ENCODE results near the gene DCLK3. TPM values are rescaled to one million over a fixed set of nuclear protein-coding genes. Genes with fewer than 3 reads are reported as not detected.

The DCLK3 gene
- total RNA-seq, 1 experiment from 2014 or later = 0.06 TPM

DNA sequence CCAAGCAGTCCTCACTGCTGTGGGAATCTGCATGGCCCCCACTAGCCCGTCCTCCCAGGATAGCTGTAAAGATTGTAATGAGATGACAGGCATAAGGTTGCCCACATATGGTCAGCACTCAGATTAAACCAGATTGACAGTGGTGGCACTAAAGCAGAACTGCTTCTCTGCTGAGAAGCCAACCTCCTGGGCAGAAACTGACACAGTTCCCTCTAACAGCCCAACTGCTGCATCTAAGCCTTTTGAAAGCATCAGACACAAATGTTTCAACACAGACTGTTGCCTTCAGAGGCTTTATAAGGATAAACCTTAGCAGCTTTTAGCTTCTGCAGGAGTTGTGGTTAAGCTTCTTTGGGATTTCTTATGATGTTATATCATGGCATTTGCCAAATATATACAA, 13.0 kb downstream of the DCLK3 start:
- TF ChIP-seq EZH2 (IDR thresholded peaks at IDR 0.05; ENCODE audit: borderline replicate concordance, low read depth, low read length, poor library complexity, severe bottlenecking) = no peak
- TF ChIP-seq, protein P1, sequence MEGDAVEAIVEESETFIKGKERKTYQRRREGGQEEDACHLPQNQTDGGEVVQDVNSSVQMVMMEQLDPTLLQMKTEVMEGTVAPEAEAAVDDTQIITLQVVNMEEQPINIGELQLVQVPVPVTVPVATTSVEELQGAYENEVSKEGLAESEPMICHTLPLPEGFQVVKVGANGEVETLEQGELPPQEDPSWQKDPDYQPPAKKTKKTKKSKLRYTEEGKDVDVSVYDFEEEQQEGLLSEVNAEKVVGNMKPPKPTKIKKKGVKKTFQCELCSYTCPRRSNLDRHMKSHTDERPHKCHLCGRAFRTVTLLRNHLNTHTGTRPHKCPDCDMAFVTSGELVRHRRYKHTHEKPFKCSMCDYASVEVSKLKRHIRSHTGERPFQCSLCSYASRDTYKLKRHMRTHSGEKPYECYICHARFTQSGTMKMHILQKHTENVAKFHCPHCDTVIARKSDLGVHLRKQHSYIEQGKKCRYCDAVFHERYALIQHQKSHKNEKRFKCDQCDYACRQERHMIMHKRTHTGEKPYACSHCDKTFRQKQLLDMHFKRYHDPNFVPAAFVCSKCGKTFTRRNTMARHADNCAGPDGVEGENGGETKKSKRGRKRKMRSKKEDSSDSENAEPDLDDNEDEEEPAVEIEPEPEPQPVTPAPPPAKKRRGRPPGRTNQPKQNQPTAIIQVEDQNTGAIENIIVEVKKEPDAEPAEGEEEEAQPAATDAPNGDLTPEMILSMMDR (conservative IDR thresholded peaks at IDR 0.05; ENCODE audit: low read depth, low read length) = no peak
- POLR2A ChIA-PET (ENCODE audit: low non-redundant PET) = no interaction called here
- CTCF ChIA-PET = no interaction called here
- no peaks in the 10 kb centered on the region for H3K4me1 ChIP-seq (ENCODE audit: insufficient read depth, low read length, poor library complexity, severe bottlenecking)
- DNase-seq (ENCODE audit: low spot score) = no peak
- intact Hi-C loops (cut with micrococcal nuclease; ENCODE audit: unreplicated experiment) = no loop called here
- H3K9me3 ChIP-seq (ENCODE audit: low read depth, low read length, poor library complexity, severe bottlenecking) = no peaks in the 10 kb centered on the region
- no peak overlapping the region for H3K27ac ChIP-seq (ENCODE audit: low read depth, low read length, poor library complexity, severe bottlenecking)
- H3K4me3 ChIP-seq (ENCODE audit: low read depth, low read length, poor library complexity, severe bottlenecking) = no peak overlapping the region
- H3K36me3 ChIP-seq (ENCODE audit: insufficient read depth, low read length, poor library complexity, severe bottlenecking) = no peaks in the 10 kb centered on the region
- H3K27me3 ChIP-seq (replicated peaks; ENCODE audit: insufficient read depth, low read depth, low read length, poor library complexity) = peaks cover 13% of the 10 kb centered on the region
- no TSS peak for BruUV-seq (replicated peaks)

DNA sequence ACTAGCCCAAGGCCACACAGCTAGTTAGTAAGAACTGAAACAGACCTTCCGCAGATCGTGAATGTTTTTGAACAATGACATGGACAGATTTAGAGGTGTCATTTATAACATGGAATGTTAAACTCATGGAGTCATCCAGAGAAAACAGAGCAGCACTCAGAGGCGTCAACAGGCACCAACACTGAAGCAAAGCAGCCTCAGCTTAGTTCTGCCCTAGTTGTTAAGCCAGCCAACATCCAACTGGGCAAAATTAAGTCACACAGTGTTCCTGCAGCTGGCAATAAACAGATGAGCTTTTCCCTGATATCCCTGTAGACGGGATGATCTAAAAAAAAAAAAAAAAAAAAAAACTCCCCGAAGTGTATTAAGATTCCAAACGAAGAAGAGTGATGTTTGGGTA, 13.6 kb downstream of the DCLK3 start:
- Histone ChIP-seq H3K27me3 (replicated peaks; ENCODE audit: insufficient read depth, low read depth, low read length, poor library complexity) (peaks cover 8% of the 10 kb centered on the region), H3K27ac (ENCODE audit: low read depth, low read length, poor library complexity, severe bottlenecking) (no peak overlapping the region), H3K36me3 (ENCODE audit: insufficient read depth, low read length, poor library complexity, severe bottlenecking) (no peaks in the 10 kb centered on the region), H3K4me1 (ENCODE audit: insufficient read depth, low read length, poor library complexity, severe bottlenecking) (no peaks in the 10 kb centered on the region), H3K4me3 (ENCODE audit: low read depth, low read length, poor library complexity, severe bottlenecking) (no peak overlapping the region), H3K9me3 (ENCODE audit: low read depth, low read length, poor library complexity, severe bottlenecking) (no peaks in the 10 kb centered on the region)
- TF ChIP-seq, protein P1 (conservative IDR thresholded peaks at IDR 0.05; ENCODE audit: low read depth, low read length) = no peak
- no peak for TF ChIP-seq EZH2 (IDR thresholded peaks at IDR 0.05; ENCODE audit: borderline replicate concordance, low read depth, low read length, poor library complexity, severe bottlenecking)
- no TSS peak for BruUV-seq (replicated peaks)
- intact Hi-C loops (cut with micrococcal nuclease; ENCODE audit: unreplicated experiment) = no loop called here
- DNase-seq (ENCODE audit: low spot score) = no peak
- CTCF ChIA-PET = no interaction called here
- POLR2A ChIA-PET (ENCODE audit: low non-redundant PET) = no interaction called here

DNA sequence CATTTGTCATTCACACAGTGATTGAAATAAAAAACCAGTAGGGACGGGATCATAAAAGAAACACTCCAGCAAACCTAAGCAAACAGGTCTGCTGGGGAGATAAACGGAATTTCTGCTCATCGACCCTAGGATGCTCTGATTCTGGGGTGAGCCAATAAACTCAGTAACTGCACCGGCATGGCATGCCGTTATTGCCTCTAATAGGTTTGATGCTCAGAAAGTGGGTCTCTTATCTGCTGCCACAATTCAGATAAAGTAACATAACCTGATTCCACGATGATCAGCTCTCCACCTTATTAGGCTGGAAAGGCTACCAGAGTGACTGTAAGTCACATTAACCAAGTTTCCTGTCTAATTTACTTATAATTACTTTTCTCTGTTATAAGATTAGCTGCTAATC, 19.6 kb downstream of the DCLK3 start:
- ChIA-PET CTCF (no interaction called here), POLR2A (ENCODE audit: low non-redundant PET) (no interaction called here)
- BruUV-seq (replicated peaks) = no TSS peak
- H3K27me3 ChIP-seq (replicated peaks; ENCODE audit: insufficient read depth, low read depth, low read length, poor library complexity) = no peaks in the 10 kb centered on the region
- H3K9me3 ChIP-seq (ENCODE audit: low read depth, low read length, poor library complexity, severe bottlenecking) = no peaks in the 10 kb centered on the region
- no peak overlapping the region for H3K4me3 ChIP-seq (ENCODE audit: low read depth, low read length, poor library complexity, severe bottlenecking)
- intact Hi-C loops (cut with micrococcal nuclease; ENCODE audit: unreplicated experiment) = no loop called here
- TF ChIP-seq EZH2 (IDR thresholded peaks at IDR 0.05; ENCODE audit: borderline replicate concordance, low read depth, low read length, poor library complexity, severe bottlenecking) = no peak
- TF ChIP-seq, protein P1 (conservative IDR thresholded peaks at IDR 0.05; ENCODE audit: low read depth, low read length) = no peak
- DNase-seq (ENCODE audit: low spot score) = no peak
- no peaks in the 10 kb centered on the region for H3K4me1 ChIP-seq (ENCODE audit: insufficient read depth, low read length, poor library complexity, severe bottlenecking)
- no peaks in the 10 kb centered on the region for H3K36me3 ChIP-seq (ENCODE audit: insufficient read depth, low read length, poor library complexity, severe bottlenecking)
- H3K27ac ChIP-seq (ENCODE audit: low read depth, low read length, poor library complexity, severe bottlenecking) = no peak overlapping the region
